GM12801 (cell line): ENCODE results near the gene GAS5.

Experiments
- CTCF ChIP-seq: IDR thresholded peaks from one replicate; pipeline ENCODE4 v1.5.1; 2011; ENCODE audit warnings: control low read depth; ENCODE audit not compliant: insufficient read length; ENCODE audit errors: extremely low read depth

Gene GAS5

GRCh38 chr1:173867753-173868265 is at the start of gene GAS5:
Gene GAS5 (minus strand): TSS chr1:173867989.
- TF ChIP-seq CTCF = no peak

- no peak for TF ChIP-seq CTCF
These were observed 49.4 kb upstream of the GAS5 start, which contains the start of gene SERPINC1 for GRCh38 chr1:173917149-173917548. Gene SERPINC1 (minus strand): TSS chr1:173917327. CDS start chr1:173917259, 68 bp downstream.

- TF ChIP-seq CTCF = no peak
These were observed 48.9 kb upstream of the GAS5 start for GRCh38 chr1:173916667-173917066.

GRCh38 chr1:173915596-173915995 is 47.8 kb upstream of the GAS5 start:
- no peak for TF ChIP-seq CTCF

- peak; percentile 33 for TF ChIP-seq CTCF
These were observed 46.6 kb upstream of the GAS5 start for GRCh38 chr1:173914366-173914871.

- TF ChIP-seq CTCF = no peak
These were observed 45.3 kb upstream of the GAS5 start for GRCh38 chr1:173913111-173913510.

GRCh38 chr1:173903827-173904531 is 36.2 kb upstream of the GAS5 start:
- TF ChIP-seq CTCF = no peak
